ENCODE data around the gene CASP1. TPM values are rescaled to one million over a fixed set of nuclear protein-coding genes. Genes with fewer than 3 reads are reported as not detected.

Gene CASP1
- total RNA-seq, 1 donor from 2014 or later: 10.8 TPM

- H3K27me3 ChIP-seq (ENCODE audit: control insufficient read depth, insufficient read depth, low read length): no peaks in the 10 kb centered on the region
- no peak overlapping the region for H3K4me3 ChIP-seq (ENCODE audit: low read depth, low read length)
- peaks cover 2% of the 10 kb centered on the region for H3K36me3 ChIP-seq (ENCODE audit: control insufficient read depth, insufficient read depth, low read length)
- FAIRE-seq (no peak), DNase-seq (ENCODE audit: low read depth) (no peak)
- TF ChIP-seq CTCF (IDR thresholded peaks at IDR 0.05; ENCODE audit: insufficient read depth, low read length, severe bottlenecking): no peak
These were observed 12.4 kb downstream of the CASP1 start for GRCh38 chr11:105022527-105022926.

GRCh38 chr11:105007463-105007862, 27.5 kb downstream of the CASP1 start:
- no peaks in the 10 kb centered on the region for H3K36me3 ChIP-seq (ENCODE audit: control insufficient read depth, insufficient read depth, low read length)
- FAIRE-seq (no peak), DNase-seq (ENCODE audit: low read depth) (no peak)
- no peak overlapping the region for H3K4me3 ChIP-seq (ENCODE audit: low read depth, low read length)
- H3K27me3 ChIP-seq (ENCODE audit: control insufficient read depth, insufficient read depth, low read length): no peaks in the 10 kb centered on the region
- TF ChIP-seq CTCF (IDR thresholded peaks at IDR 0.05; ENCODE audit: insufficient read depth, low read length, severe bottlenecking): no peak

- no peaks in the 10 kb centered on the region for H3K27me3 ChIP-seq (ENCODE audit: control insufficient read depth, insufficient read depth, low read length)
- FAIRE-seq: no peak
- H3K36me3 ChIP-seq (ENCODE audit: control insufficient read depth, insufficient read depth, low read length): no peaks in the 10 kb centered on the region
- DNase-seq (ENCODE audit: low read depth): no peak
- no peak overlapping the region for H3K4me3 ChIP-seq (ENCODE audit: low read depth, low read length)
- TF ChIP-seq CTCF (IDR thresholded peaks at IDR 0.05; ENCODE audit: insufficient read depth, low read length, severe bottlenecking): no peak
These were observed 29.5 kb downstream of the CASP1 start for GRCh38 chr11:105005451-105005845.

GRCh38 chr11:105004021-105004420, 30.9 kb downstream of the CASP1 start:
- no peaks in the 10 kb centered on the region for H3K27me3 ChIP-seq (ENCODE audit: control insufficient read depth, insufficient read depth, low read length)
- TF ChIP-seq CTCF (IDR thresholded peaks at IDR 0.05; ENCODE audit: insufficient read depth, low read length, severe bottlenecking): no peak
- DNase-seq (ENCODE audit: low read depth): no peak
- no peaks in the 10 kb centered on the region for H3K36me3 ChIP-seq (ENCODE audit: control insufficient read depth, insufficient read depth, low read length)
- no peak overlapping the region for H3K4me3 ChIP-seq (ENCODE audit: low read depth, low read length)
- no peak for FAIRE-seq

GRCh38 chr11:105003151-105003550, 31.8 kb downstream of the CASP1 start:
- Histone ChIP-seq H3K27me3 (ENCODE audit: control insufficient read depth, insufficient read depth, low read length) (peaks cover 2% of the 10 kb centered on the region), H3K4me3 (ENCODE audit: low read depth, low read length) (no peak overlapping the region), H3K36me3 (ENCODE audit: control insufficient read depth, insufficient read depth, low read length) (no peaks in the 10 kb centered on the region)
- DNase-seq (ENCODE audit: low read depth) (no peak), FAIRE-seq (no peak)
- no peak for TF ChIP-seq CTCF (IDR thresholded peaks at IDR 0.05; ENCODE audit: insufficient read depth, low read length, severe bottlenecking)

- DNase-seq (ENCODE audit: low read depth) (no peak), FAIRE-seq (no peak)
- Histone ChIP-seq H3K4me3 (ENCODE audit: low read depth, low read length) (no peak overlapping the region), H3K27me3 (ENCODE audit: control insufficient read depth, insufficient read depth, low read length) (peaks cover 2% of the 10 kb centered on the region), H3K36me3 (ENCODE audit: control insufficient read depth, insufficient read depth, low read length) (no peaks in the 10 kb centered on the region)
- peak; percentile 54 for TF ChIP-seq CTCF (IDR thresholded peaks at IDR 0.05; ENCODE audit: insufficient read depth, low read length, severe bottlenecking)
These were observed 34.1 kb downstream of the CASP1 start for GRCh38 chr11:105000797-105001196.
